GM13977 (cell line): ENCODE results near the gene PDE10A.

Experiments used
- DNase-seq: peaks from one replicate; pipeline ENCODE4 v3.0.0; 2012; ENCODE audit warnings: low spot score
- in situ Hi-C: fragments of 300-500 bp; cut with MboI; formaldehyde crosslinking; loops from one replicate; pipeline ENCODE4 v1.12.0; 2022; ENCODE audit warnings: low sequenced_read_pairs, low pct_unique_long_range_greater_than_20kb, mixed read lengths, inconsistent platforms; ENCODE audit not compliant: unreplicated experiment
- TF ChIP-seq, protein P1 (sequence below): IDR thresholded peaks from 2 replicates; pipeline ENCODE4 v1.5.1; 2012; ENCODE audit warnings: mild to moderate bottlenecking, control low read depth; ENCODE audit not compliant: insufficient read depth; ENCODE audit errors: extremely low read depth, missing control alignments

Gene PDE10A

DNA sequence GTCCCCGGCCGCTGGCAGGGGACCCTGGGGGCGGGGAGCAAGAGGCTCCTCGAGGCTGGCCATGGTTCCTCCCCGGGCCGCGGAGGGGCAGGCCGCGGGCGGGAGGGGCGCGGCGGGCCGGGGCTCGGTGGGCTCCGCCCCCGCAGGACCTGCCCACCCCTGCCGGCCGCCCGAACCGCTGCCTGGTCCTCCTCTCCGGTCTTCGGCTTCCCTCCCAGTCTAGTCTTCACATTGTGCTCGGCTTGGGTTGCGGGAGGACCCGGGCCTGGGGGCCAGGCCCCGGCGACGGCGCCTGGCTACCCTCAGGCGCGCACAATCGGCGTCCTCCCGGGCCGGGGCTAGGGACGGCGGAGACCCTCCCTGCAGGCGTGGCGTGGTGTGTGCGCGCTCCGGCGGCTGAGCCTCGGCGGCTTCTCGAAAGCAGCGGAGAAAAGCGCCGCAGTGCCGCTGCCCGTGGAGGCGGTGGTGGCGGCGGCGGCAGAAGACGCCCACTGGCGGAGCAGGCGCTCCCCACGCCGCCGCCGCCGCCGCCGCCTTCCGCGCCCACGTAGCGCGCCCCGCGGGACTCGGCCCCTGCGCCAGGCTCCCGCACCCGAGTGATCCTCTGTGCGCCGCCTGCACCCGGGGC, at the start of gene PDE10A:
PDE10A (minus strand) TSS at position 493 of the 628 bp plus-strand sequence; CDS start at position 63, 430 bp downstream.
- DNase-seq = peak; percentile 62
- TF ChIP-seq, protein P1, sequence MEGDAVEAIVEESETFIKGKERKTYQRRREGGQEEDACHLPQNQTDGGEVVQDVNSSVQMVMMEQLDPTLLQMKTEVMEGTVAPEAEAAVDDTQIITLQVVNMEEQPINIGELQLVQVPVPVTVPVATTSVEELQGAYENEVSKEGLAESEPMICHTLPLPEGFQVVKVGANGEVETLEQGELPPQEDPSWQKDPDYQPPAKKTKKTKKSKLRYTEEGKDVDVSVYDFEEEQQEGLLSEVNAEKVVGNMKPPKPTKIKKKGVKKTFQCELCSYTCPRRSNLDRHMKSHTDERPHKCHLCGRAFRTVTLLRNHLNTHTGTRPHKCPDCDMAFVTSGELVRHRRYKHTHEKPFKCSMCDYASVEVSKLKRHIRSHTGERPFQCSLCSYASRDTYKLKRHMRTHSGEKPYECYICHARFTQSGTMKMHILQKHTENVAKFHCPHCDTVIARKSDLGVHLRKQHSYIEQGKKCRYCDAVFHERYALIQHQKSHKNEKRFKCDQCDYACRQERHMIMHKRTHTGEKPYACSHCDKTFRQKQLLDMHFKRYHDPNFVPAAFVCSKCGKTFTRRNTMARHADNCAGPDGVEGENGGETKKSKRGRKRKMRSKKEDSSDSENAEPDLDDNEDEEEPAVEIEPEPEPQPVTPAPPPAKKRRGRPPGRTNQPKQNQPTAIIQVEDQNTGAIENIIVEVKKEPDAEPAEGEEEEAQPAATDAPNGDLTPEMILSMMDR = no peak
- in situ Hi-C loops = no loop called here

DNA sequence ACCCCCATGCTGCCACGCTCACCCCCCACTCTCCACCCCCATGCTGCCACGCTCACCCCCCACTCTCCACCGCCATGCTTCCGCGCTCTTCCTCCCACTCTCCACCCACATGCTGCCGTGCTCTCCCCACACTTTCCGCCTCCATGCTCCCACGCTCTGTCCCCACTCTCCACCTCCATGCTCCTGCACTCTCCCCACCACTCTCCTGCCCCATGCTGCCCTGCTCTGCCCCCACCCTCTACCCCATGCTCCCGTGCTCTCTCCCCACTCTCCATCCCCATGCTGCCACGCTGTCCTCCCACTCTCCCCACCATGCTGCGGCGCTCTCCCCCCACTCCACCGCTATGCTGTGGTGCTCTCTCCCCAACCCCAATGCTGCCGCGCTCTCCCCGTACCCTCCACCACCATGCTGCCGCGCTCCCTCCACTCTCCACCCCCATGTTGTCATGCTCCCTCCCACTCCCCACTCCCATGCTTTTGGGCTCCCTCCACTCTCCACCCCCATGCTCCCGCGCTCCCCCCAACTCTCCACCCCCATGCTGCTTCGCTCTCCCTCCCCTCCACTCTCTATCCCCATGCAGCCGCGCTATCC, 46.0 kb upstream of the PDE10A start:
- TF ChIP-seq, protein P1 = no peak
- no peak for DNase-seq
- in situ Hi-C loops = no loop called here

DNA sequence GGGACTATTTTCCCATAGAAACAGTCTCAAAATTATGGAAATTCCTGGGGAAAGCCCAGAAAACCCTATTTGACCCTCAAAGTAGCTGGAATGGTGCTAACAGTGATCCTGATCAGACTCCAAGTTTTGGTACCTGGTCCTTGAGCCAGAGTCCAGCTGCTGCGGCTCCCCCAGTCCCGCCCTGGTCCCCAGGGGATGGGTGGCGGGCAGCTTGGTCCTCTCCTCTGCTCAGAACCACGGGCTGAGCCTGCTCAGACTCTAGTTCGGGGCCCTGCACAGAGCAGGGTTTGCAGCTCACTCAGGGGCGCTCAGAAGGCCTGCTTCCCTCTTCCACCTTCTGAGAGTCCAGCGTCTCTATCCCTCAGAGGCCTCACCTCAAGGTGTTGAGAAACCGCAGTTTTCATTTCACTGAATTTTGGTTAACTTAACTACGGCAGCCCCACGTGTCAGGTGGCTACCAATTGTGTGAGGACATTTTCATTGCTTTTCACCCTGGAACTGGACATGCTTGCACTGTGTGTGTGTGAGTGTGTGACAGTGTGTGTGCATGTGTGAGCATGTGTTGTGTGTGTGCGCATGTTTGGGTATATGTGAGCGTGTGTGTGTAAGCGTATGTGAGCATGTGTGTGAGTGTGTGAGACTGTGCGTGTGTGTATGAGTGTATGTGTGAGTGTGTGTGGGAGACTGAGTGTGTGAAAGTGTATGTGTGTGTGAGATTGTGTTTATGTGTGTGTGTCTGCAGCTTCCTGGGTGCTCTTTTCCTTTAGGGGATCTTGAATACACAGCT, 44.2 kb upstream of the PDE10A start:
- TF ChIP-seq, protein P1 = no peak
- in situ Hi-C loops = no loop called here
- no peak for DNase-seq

DNA sequence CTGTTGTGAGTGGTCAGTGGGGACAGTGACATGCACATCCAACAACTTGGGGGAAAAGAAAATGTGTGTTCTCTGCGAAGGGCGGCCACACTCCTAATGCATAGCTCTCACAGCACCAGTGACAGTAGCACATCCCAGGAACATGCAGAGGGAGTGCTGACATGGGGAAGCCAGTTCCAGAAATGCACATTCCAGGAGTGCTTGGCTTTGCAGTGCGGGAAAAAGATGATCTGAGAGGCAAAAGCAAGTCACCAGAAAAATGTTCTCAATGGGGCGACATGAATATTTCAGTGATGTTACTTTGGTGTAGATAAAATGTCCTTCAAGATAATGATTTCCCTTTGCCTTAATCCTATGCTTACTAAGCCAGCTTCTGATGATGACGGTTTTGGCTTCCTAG, 42.9 kb upstream of the PDE10A start:
- no peak for DNase-seq
- in situ Hi-C loops = no loop called here
- TF ChIP-seq, protein P1 = no peak

DNA sequence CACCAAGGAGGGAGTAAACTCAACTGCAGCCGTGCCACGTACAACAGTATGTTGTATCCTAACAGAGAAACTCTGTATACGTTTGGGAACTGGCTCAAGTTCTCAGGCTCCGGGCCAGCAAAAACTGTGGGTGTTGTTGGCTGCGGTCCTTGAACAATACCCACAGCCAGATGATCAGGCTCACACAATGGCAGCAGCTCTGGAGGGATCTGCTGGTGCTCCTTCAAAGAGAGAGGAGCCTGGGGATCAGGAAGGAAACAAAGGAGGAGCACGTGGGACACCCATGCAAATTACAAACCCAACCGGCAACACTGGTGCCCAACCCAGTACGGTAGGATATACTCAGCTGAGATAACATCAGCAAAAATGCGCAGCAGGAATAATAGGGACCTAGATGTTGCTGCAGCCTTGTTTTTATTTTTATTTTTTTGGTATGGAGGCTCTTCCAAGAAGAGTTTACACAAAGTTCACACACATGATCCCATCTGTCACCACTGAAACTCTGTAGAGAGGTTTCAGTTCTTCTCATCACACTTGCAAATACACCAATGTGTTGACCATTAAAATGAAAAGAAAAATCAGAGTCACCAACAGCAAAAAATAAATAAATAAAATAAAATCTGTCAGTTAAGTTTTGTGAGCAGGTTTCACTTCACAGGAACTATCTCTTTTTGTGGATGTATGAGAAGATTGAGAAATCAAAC, 41.2 kb upstream of the PDE10A start:
- no peak for DNase-seq
- in situ Hi-C loops = no loop called here
- TF ChIP-seq, protein P1 = no peak

DNA sequence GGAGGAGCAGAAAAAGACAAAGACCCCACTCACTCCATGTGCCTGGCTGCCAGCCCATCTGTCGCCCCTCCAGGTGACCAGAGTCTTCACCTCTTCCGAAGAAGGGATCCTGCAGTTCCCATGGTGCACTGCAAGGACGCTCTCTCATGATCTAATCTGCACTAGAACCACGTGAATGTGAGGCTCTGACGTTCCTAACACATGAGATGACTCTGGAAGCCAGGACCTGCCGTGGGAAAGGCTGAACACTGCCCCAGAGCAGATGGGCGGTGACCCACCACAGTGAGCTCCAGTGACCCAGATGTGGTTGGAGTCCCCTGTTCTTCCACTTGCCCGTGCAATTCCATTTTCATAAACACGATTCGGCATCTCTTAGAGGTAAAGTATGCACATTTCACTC, 39.6 kb upstream of the PDE10A start:
- TF ChIP-seq, protein P1 = no peak
- in situ Hi-C loops = no loop called here
- no peak for DNase-seq
